ENCODE measurements around the gene TMEM98.

- TF ChIP-seq CTCF (optimal IDR thresholded peaks at IDR 0.05 in 1 of 3, IDR thresholded peaks at IDR 0.05 in 1 of 3, conservative IDR thresholded peaks at IDR 0.05 in 1 of 3; ENCODE audit: extremely low read depth in 1 of 3, insufficient read depth in 2 of 3, low read length in 3 of 3) (peak; percentile 79 to 97 (median 89)), EZH2 (IDR thresholded peaks at IDR 0.05; ENCODE audit: low read length) (no peak)
Observed at GRCh38 chr17:32909787-32910369, 18.1 kb upstream of the TMEM98 start.
